ENCODE measurements around the gene DGKE. TPM values are rescaled to one million over a fixed set of nuclear protein-coding genes. Genes with fewer than 3 reads are reported as not detected.

The DGKE gene
- total RNA-seq, 1 experiment from 2014 or later, result 19.1 TPM

DNA sequence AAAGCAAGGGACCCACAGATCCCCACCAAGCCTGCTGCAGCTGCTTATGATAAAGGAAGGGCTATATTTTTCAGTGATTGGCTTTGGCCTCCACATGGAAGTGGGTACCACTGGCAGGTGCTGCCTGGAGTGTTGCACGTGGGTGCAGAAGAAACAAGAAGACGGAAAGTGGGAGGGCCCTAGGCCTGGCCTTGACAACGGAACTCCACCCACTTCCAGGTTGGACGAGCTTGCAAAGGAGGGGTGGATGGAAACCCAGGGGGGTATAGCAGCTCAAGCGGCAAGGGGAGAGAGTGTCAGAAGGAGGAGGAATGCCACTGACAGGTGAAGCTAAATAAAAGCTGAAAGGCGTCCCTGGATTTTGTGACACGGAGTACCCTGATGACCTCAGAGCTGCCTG, 59.6 kb downstream of the DGKE start:
- ATAC-seq, result no peak
- intact Hi-C loops (cut with micrococcal nuclease; ENCODE audit: unreplicated experiment), result no loop called here
- no TSS peak for BruUV-seq (replicated peaks)
- no peak for DNase-seq (ENCODE audit: low read depth, low spot score)
- Histone ChIP-seq H3K27ac (ENCODE audit: low read length) (no peak overlapping the region), H3K4me3 (ENCODE audit: low read depth in 2 of 2, low read length in 2 of 2) (no peak overlapping the region), H3K4me1 (ENCODE audit: control insufficient read depth, insufficient read depth, low read length) (no peaks in the 10 kb centered on the region), H3K9me3 (ENCODE audit: control insufficient read depth, insufficient read depth, low read depth, low read length) (peaks cover 11% of the 10 kb centered on the region; the same call in 1 of the 2 replicates), H3K27me3 (ENCODE audit: control insufficient read depth, insufficient read depth, low read length) (no peaks in the 10 kb centered on the region), H3K36me3 (ENCODE audit: control insufficient read depth, insufficient read depth, low read length) (peaks cover 14% of the 10 kb centered on the region)
- TF ChIP-seq, protein P1, sequence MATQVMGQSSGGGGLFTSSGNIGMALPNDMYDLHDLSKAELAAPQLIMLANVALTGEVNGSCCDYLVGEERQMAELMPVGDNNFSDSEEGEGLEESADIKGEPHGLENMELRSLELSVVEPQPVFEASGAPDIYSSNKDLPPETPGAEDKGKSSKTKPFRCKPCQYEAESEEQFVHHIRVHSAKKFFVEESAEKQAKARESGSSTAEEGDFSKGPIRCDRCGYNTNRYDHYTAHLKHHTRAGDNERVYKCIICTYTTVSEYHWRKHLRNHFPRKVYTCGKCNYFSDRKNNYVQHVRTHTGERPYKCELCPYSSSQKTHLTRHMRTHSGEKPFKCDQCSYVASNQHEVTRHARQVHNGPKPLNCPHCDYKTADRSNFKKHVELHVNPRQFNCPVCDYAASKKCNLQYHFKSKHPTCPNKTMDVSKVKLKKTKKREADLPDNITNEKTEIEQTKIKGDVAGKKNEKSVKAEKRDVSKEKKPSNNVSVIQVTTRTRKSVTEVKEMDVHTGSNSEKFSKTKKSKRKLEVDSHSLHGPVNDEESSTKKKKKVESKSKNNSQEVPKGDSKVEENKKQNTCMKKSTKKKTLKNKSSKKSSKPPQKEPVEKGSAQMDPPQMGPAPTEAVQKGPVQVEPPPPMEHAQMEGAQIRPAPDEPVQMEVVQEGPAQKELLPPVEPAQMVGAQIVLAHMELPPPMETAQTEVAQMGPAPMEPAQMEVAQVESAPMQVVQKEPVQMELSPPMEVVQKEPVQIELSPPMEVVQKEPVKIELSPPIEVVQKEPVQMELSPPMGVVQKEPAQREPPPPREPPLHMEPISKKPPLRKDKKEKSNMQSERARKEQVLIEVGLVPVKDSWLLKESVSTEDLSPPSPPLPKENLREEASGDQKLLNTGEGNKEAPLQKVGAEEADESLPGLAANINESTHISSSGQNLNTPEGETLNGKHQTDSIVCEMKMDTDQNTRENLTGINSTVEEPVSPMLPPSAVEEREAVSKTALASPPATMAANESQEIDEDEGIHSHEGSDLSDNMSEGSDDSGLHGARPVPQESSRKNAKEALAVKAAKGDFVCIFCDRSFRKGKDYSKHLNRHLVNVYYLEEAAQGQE (IDR thresholded peaks at IDR 0.05; ENCODE audit: insufficient read depth in 1 of 2, low read depth in 2 of 2, low read length in 1 of 2), result no peak
- TF ChIP-seq SIN3A (IDR thresholded peaks at IDR 0.05; ENCODE audit: borderline replicate concordance, insufficient read depth, low read depth, low read length) (no peak), POLR2AphosphoS5 (IDR thresholded peaks at IDR 0.05; ENCODE audit: low read depth, low read length) (no peak), TCF7L2 (IDR thresholded peaks at IDR 0.05; ENCODE audit: low read depth, low read length) (no peak)
- TF ChIP-seq, protein P2, sequence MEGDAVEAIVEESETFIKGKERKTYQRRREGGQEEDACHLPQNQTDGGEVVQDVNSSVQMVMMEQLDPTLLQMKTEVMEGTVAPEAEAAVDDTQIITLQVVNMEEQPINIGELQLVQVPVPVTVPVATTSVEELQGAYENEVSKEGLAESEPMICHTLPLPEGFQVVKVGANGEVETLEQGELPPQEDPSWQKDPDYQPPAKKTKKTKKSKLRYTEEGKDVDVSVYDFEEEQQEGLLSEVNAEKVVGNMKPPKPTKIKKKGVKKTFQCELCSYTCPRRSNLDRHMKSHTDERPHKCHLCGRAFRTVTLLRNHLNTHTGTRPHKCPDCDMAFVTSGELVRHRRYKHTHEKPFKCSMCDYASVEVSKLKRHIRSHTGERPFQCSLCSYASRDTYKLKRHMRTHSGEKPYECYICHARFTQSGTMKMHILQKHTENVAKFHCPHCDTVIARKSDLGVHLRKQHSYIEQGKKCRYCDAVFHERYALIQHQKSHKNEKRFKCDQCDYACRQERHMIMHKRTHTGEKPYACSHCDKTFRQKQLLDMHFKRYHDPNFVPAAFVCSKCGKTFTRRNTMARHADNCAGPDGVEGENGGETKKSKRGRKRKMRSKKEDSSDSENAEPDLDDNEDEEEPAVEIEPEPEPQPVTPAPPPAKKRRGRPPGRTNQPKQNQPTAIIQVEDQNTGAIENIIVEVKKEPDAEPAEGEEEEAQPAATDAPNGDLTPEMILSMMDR (IDR thresholded peaks at IDR 0.05), result no peak
- ChIA-PET CTCF (no interaction called here), POLR2A (no interaction called here)
- in situ Hi-C loops (cut with HindIII; ENCODE audit: low pct_unique_long_range_greater_than_20kb, low sequenced_read_pairs), result no loop called here

DNA sequence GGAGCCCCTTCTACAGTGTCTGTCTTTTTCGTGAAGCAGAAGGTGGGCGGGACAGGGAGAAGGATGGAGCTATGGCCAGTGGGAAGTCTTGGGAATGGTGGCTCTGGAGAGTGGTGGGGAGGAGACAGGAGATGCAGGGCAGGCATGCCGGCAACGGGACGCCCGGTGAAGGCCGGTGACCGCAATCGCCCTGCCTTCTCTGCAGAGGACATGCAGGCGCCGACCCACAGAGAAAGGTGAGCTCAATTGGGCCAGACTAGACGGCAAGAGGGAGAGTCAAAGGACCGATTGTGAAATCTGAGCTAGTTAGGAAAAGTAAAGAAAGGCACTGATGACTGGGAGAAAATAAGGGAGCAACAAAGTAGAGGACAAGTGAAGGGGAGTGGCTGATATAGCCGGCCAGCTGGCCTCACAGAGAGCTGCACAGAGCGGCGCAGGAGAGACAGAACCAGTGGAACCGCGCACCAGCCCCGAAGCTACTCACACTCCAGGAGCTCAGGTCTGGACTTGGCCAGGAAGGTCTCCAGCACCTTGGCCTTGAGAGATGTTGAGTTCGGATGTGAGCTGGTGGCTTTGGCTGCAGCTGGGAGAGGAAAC, 61.0 kb downstream of the DGKE start:
- no peak overlapping the region for H3K27ac ChIP-seq (ENCODE audit: low read length)
- ChIA-PET POLR2A (interaction anchor here (0.6 kb wide), 1 partner anchor 27 kb away, joined by 6 read pairs; no protein-coding TSS in a partner anchor), CTCF (no interaction called here)
- no peak for TF ChIP-seq TCF7L2 (IDR thresholded peaks at IDR 0.05; ENCODE audit: low read depth, low read length)
- no peak for TF ChIP-seq SIN3A (IDR thresholded peaks at IDR 0.05; ENCODE audit: borderline replicate concordance, insufficient read depth, low read depth, low read length)
- TF ChIP-seq, protein P1 (IDR thresholded peaks at IDR 0.05; ENCODE audit: insufficient read depth in 1 of 2, low read depth in 2 of 2, low read length in 1 of 2), result no peak
- TF ChIP-seq, protein P2 (IDR thresholded peaks at IDR 0.05), result no peak
- no peak for TF ChIP-seq POLR2AphosphoS5 (IDR thresholded peaks at IDR 0.05; ENCODE audit: low read depth, low read length)
- H3K4me1 ChIP-seq (ENCODE audit: control insufficient read depth, insufficient read depth, low read length), result no peaks in the 10 kb centered on the region
- peaks cover 14% of the 10 kb centered on the region for H3K36me3 ChIP-seq (ENCODE audit: control insufficient read depth, insufficient read depth, low read length)
- no peak for ATAC-seq
- DNase-seq (ENCODE audit: low read depth, low spot score), result no peak
- intact Hi-C loops (cut with micrococcal nuclease; ENCODE audit: unreplicated experiment), result no loop called here
- H3K27me3 ChIP-seq (ENCODE audit: control insufficient read depth, insufficient read depth, low read length), result no peaks in the 10 kb centered on the region
- in situ Hi-C loops (cut with HindIII; ENCODE audit: low pct_unique_long_range_greater_than_20kb, low sequenced_read_pairs), result no loop called here
- no peak overlapping the region for H3K4me3 ChIP-seq (ENCODE audit: low read depth in 2 of 2, low read length in 2 of 2)
- H3K9me3 ChIP-seq (ENCODE audit: control insufficient read depth, insufficient read depth, low read depth, low read length), result no peaks in the 10 kb centered on the region
- no TSS peak for BruUV-seq (replicated peaks)
